B cell (primary cell): ENCODE data around the gene HELT. TPM values are rescaled to one million over a fixed set of nuclear protein-coding genes. Genes with fewer than 3 reads are reported as not detected.

Source experiments
- ATAC-seq: fragments of 200-7000 bp; cut with Tn5 transposase; one replicate; pipeline ENCODE4 v1.10.0; 2021; ENCODE audit warnings: low read depth, mild to moderate bottlenecking, moderate number of reproducible peaks, moderate library complexity
- CTCF ChIA-PET: fragments of 350-600 bp; sonication (Branson Sonifier 250); formaldehyde crosslinking; loops from one replicate; lab custom pipeline; 2021; ENCODE audit warnings: antibody characterized with exemption, inconsistent platforms; lab: Charles Lee
- POLR2A ChIA-PET: fragments of 350-600 bp; sonication (Branson Sonifier 250); formaldehyde crosslinking; loops from one replicate; lab custom pipeline; 2021; ENCODE audit warnings: antibody characterized with exemption; lab: Charles Lee
- DNase-seq: peaks from one replicate; pipeline ENCODE4 v3.0.0; 2013
- H2AFZ ChIP-seq: 2 replicates; pipeline ENCODE4 v1.6.1; 2012; ENCODE audit warnings: mild to moderate bottlenecking, low read depth, low read length; ENCODE audit not compliant: insufficient read depth, poor library complexity, severe bottlenecking
- H3K27ac ChIP-seq, 2 donors: 1 replicate in 1 of 2; 2 replicates in 1 of 2; pipeline ENCODE4 v1.5.1; 2012 to 2013; ENCODE audit warnings: low read length in 2 of 2, mild to moderate bottlenecking in 2 of 2, moderate library complexity in 1 of 2
- H3K27me3 ChIP-seq, 4 experiments: fragments of 200-600 bp in 1 of 4; sonication (generic) in 1 of 4; replicated peaks in 1 of 4; 1 replicate in 2 of 4; 2 replicates in 2 of 4; pipeline versions ENCODE4 v1.6.1 to v1.7.0; 2013 to 2016; ENCODE audit warnings: low read length in 3 of 4, mild to moderate bottlenecking in 2 of 4, mixed read lengths in 1 of 4, moderate library complexity in 1 of 4; ENCODE audit not compliant: insufficient read depth in 4 of 4, control insufficient read depth in 3 of 4; ENCODE audit errors: control extremely low read depth in 1 of 4
- H3K36me3 ChIP-seq, 2 experiments: replicated peaks in 1 of 2; 1 replicate in 1 of 2; 2 replicates in 1 of 2; pipeline versions ENCODE4 v1.6.1 to v1.7.1; 2013; ENCODE audit warnings: low read length in 1 of 2; ENCODE audit not compliant: insufficient read depth in 2 of 2, control insufficient read depth in 1 of 2; ENCODE audit errors: control extremely low read depth in 1 of 2, extremely low read depth in 1 of 2
- H3K4me1 ChIP-seq, 2 donors: fragments of 200-600 bp in 1 of 2; sonication (generic) in 1 of 2; 1 replicate in 1 of 2; 2 replicates in 1 of 2; pipeline versions ENCODE4 v1.5.1 to v1.6.1; 2013 to 2017; ENCODE audit warnings: low read length in 2 of 2; ENCODE audit not compliant: control insufficient read depth in 2 of 2, insufficient read depth in 2 of 2
- H3K4me2 ChIP-seq: replicated peaks from 2 replicates; pipeline ENCODE3; 2012; ENCODE audit warnings: mild to moderate bottlenecking, low read depth, low read length; ENCODE audit not compliant: poor library complexity, severe bottlenecking
- H3K4me3 ChIP-seq, 5 experiments: fragments of 200-600 bp in 1 of 5; sonication (generic) in 1 of 5; 1 replicate in 3 of 5; 2 replicates in 2 of 5; pipeline versions ENCODE4 v1.5.1 to v1.7.0; 2011 to 2016; ENCODE audit warnings: low read length in 4 of 5, mild to moderate bottlenecking in 4 of 5, low read depth in 2 of 5, control low read depth in 1 of 5, moderate library complexity in 1 of 5; ENCODE audit not compliant: insufficient read depth in 1 of 5; ENCODE audit errors: control extremely low read depth in 1 of 5, extremely low read depth in 1 of 5
- H3K79me2 ChIP-seq: fragments of 200-600 bp; sonication (generic); one replicate; pipeline ENCODE4 v1.6.0; 2016; ENCODE audit warnings: low read length; ENCODE audit not compliant: control insufficient read depth, insufficient read depth
- H3K9ac ChIP-seq: fragments of 200-600 bp; sonication (generic); 2 replicates; pipeline ENCODE4 v1.6.1; 2017; ENCODE audit warnings: mild to moderate bottlenecking, low read length, moderate library complexity
- H3K9me3 ChIP-seq, 3 donors: one replicate each; pipeline versions ENCODE4 v1.6.1 to v1.7.1; 2013; ENCODE audit warnings: low read length in 2 of 3; ENCODE audit not compliant: control insufficient read depth in 2 of 3, insufficient read depth in 1 of 3; ENCODE audit errors: control extremely low read depth in 1 of 3
- H4K20me1 ChIP-seq: 2 replicates; pipeline ENCODE4 v1.6.0; 2012; ENCODE audit warnings: mild to moderate bottlenecking, low read length; ENCODE audit not compliant: insufficient read depth, control insufficient read depth, poor library complexity, severe bottlenecking
- H3K27ac Mint-ChIP-seq: one replicate; pipeline ENCODE4 v1.8.0; 2021; ENCODE audit warnings: mixed read lengths
- H3K27me3 Mint-ChIP-seq: one replicate; pipeline ENCODE4 v1.8.0; 2021; ENCODE audit warnings: mixed read lengths
- H3K4me1 Mint-ChIP-seq: one replicate; pipeline ENCODE4 v1.8.0; 2021; ENCODE audit warnings: mixed read lengths
- H3K4me3 Mint-ChIP-seq: one replicate; pipeline ENCODE4 v1.8.0; 2021; ENCODE audit warnings: mixed read lengths
- H3K9me3 Mint-ChIP-seq: one replicate; pipeline ENCODE4 v1.8.0; 2022; ENCODE audit warnings: mixed read lengths; ENCODE audit not compliant: insufficient read depth
- CTCF ChIP-seq: fragments of 200-600 bp; IDR thresholded peaks from one replicate; pipeline ENCODE4 v1.8.0; 2022; ENCODE audit warnings: antibody characterized with exemption, mild to moderate bottlenecking
- EZH2 ChIP-seq: IDR thresholded peaks from 2 replicates; pipeline ENCODE4 v1.6.1; 2012; ENCODE audit warnings: borderline replicate concordance, low read depth, mild to moderate bottlenecking, moderate library complexity, low read length; ENCODE audit not compliant: insufficient read depth, poor library complexity, severe bottlenecking
- WGBS: methylation state at CpG from one replicate; pipeline ENCODE4 v1.1.5; 2013; ENCODE audit warnings: missing lambda C conversion rate; ENCODE audit not compliant: insufficient coverage; 5-methylcytosine and 5-hydroxymethylcytosine counted together
- intact Hi-C: fragments of 100-400 bp; cut with micrococcal nuclease; formaldehyde crosslinking; loops from one replicate; pipeline ENCODE4 v1.10.0; 2022
- polyA plus RNA-seq: library from polyadenylated mRNA; depleted of rRNA; stranded (reverse); fragments of >200 nt; gene quantifications from 2 replicates; pipeline ENCODE4 v1.2.3, GENCODE V29; 2012
- total RNA-seq, 2 donors: library from RNA; stranded (reverse); fragments of 120-200 nt in 1 of 2; gene quantifications; 1 replicate in 1 of 2; 2 replicates in 1 of 2; pipeline versions ENCODE4 v1.2.3 to v1.2.4, GENCODE V29; 2013 to 2022

Gene HELT
- total and polyA plus RNA-seq, 2 donors (not counting 1 experiment from before 2014, with no cell fraction given): not detected

GRCh38 chr4:185002784-185003183, 15.5 kb upstream of the HELT start:
- H3K4me3 Mint-ChIP-seq: no peak overlapping the region
- intact Hi-C loops: loop anchor here (10.0 kb wide), 2 partner anchors 738 to 1032 kb away; no protein-coding TSS in a partner anchor
- no peaks in the 10 kb centered on the region for H3K9me3 Mint-ChIP-seq
- 91% methylated on average over 7 of the region's 11 CpGs for WGBS
- no peak overlapping the region for H3K27ac ChIP-seq
- no peak overlapping the region for H3K4me3 ChIP-seq
- H3K27me3 Mint-ChIP-seq: peaks cover 32% of the 10 kb centered on the region
- no peak for ATAC-seq
- CTCF ChIA-PET: interaction anchor here (1.0 kb wide), 1 partner anchor 9 kb away, joined by 4 read pairs; no protein-coding TSS in a partner anchor
- peaks cover 0 to 21% (median 7%) of the 10 kb centered on the region in 4 experiments for H3K27me3 ChIP-seq
- no peak for DNase-seq
- TF ChIP-seq CTCF (no peak), EZH2 (no peak)
- H3K79me2 ChIP-seq: no peaks in the 10 kb centered on the region
- peaks cover 0 to 12% (median 0%) of the 10 kb centered on the region in 3 donors for H3K9me3 ChIP-seq
- H3K4me2 ChIP-seq: no peak overlapping the region
- no peak overlapping the region for H3K27ac Mint-ChIP-seq
- H3K4me1 ChIP-seq: peaks cover 7 to 10% of the 10 kb centered on the region in 2 donors
- H3K36me3 ChIP-seq: no peaks in the 10 kb centered on the region
- POLR2A ChIA-PET: no interaction called here
- H3K9ac ChIP-seq: no peak overlapping the region
- no peak overlapping the region for H2AFZ ChIP-seq
- H3K4me1 Mint-ChIP-seq: peaks cover 6% of the 10 kb centered on the region
- H4K20me1 ChIP-seq: no peaks in the 10 kb centered on the region

GRCh38 chr4:185003596-185004351, 14.5 kb upstream of the HELT start:
- Mint-ChIP-seq H3K9me3 (no peaks in the 10 kb centered on the region), H3K27ac (no peak overlapping the region), H3K4me3 (no peak overlapping the region), H3K4me1 (peaks cover 6% of the 10 kb centered on the region), H3K27me3 (peaks cover 41% of the 10 kb centered on the region)
- WGBS: 94% methylated on average over 17 of the region's 19 CpGs
- intact Hi-C loops: loop anchor here (2.0 to 10.0 kb wide), 3 partner anchors 259 to 1031 kb away; no protein-coding TSS in a partner anchor
- H3K9ac ChIP-seq: no peak overlapping the region
- H3K27me3 ChIP-seq: peaks cover 0 to 23% (median 7%) of the 10 kb centered on the region in 4 experiments
- H4K20me1 ChIP-seq: no peaks in the 10 kb centered on the region
- no peak overlapping the region for H3K4me3 ChIP-seq
- no peak for ATAC-seq
- no peak for DNase-seq
- no peak for TF ChIP-seq EZH2
- TF ChIP-seq CTCF: no peak
- no peak overlapping the region for H3K4me2 ChIP-seq
- H2AFZ ChIP-seq: no peak overlapping the region
- H3K27ac ChIP-seq: no peak overlapping the region
- H3K4me1 ChIP-seq: peaks cover 7 to 10% of the 10 kb centered on the region in 2 donors
- H3K79me2 ChIP-seq: no peaks in the 10 kb centered on the region
- H3K9me3 ChIP-seq: peaks cover 0 to 12% (median 0%) of the 10 kb centered on the region in 3 donors
- ChIA-PET CTCF (interaction anchor here (2.0 kb wide), 1 partner anchor 257 kb away, joined by 16 read pairs; no protein-coding TSS in a partner anchor), POLR2A (no interaction called here)
- H3K36me3 ChIP-seq: no peaks in the 10 kb centered on the region
